Measurements from ENCODE around the gene RAB40C.

The RAB40C gene

DNA sequence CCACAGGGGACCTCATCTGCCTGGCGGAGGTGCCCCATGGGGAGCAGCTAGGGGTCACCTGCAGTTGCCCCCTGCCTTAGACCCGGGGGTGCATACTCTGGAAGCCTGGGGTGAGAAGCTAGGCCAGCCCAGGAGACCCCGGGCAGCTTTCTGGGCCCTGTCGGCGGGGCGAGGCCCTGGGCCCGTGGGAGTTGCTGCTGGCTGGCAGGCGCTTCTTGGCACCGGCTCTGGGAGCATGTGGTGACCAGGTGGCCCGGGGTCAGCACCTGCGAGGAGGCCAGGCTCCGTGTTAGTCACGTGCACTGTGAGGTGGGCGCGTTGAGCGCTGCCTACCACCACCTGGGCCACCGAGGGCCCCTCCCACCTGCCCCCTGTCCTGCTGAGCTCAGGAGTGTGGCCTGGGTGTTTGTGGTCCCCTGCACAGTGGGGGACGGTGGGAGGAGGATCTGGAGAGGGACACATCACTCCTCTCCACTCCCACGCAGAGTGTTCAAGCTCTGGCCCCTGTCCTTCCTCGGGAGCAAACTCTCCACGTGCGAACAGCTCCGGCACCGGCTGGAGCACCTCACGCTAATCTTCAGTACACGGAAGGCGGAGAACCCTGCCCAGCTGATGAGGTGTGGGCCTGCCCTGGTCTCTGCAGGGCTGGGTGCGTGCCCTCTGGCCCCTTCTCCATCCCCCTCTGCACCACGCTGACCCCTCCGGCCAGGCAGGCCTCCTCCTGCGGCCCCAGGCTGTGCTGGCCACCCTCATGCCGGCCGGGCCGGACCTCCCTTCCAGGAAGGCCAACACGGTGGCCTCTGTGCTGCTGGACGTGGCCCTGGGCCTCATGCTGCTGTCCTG is 14.3 kb upstream of the RAB40C start:
- no peak for DNase-seq

DNA sequence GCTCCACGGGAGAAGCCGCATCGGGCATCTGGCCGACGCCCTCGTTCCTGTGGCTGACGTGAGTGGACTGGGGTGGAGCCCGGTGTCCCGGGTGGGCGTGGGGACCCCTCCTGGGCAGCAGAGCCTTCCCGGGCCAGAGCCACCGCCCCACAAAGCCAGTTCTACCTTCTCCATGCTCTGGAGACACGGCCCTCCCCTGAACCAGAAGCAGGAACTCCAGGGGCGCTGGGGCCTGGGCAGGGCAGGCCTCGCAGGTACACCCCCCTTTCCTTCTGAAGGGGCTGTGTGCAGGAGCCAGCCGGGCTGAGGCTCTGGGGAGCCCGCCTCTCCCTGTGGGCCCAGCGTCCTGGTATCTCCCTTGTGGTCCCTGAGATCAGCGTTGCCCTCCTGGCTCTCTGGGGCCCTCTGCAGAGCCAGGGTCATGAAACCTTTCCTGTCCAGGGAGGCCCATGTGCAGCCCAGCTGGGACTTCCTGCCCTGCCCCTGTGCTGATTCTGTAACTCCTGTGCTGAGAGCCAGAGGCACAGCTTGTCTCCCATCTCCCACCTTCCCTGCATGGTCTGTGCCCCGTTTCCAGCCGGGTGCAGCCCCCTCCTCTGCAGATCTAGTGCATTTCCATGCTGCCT is 13.6 kb upstream of the RAB40C start:
- DNase-seq: no peak

DNA sequence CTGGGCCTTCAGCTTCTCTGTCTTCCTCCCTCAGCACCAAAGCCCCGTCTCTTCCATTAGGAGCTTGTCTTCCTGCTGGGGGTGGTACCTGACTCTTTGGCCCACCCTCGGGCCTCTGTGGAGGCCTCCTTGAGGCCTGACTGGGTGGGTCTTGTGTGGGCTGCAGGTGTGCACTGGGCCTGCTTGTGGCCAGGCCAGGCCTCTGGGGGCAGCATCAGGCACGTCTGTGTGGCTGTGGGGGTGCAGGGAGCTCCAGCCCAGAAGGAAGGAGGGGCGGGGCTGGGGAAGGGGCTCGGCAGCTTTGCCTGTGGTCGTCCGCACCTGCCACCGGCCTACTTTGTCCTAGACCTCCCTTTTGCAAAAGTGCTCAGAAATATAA is 13.1 kb upstream of the RAB40C start:
- DNase-seq: no peak

DNA sequence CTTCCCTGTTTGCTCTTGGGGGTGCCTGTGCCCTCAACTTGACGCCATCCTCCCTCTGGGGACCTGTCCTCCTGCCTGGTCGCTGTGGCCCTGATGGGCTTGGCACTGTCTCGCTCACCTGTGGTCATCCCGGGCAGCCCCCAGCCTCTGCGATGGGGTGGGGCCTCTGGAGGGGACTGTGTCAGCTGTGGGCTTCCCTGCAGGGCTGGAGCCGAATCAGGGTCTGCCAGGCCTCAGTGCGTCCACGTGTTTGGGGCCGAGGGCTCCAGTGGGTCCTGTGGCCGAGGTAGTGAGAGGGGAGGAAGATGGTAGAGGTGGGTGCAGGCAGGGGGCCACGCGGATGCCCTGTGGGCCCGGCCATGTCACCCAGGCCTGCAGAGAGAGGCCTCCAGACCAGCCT is 12.1 kb upstream of the RAB40C start:
- DNase-seq: no peak

DNA sequence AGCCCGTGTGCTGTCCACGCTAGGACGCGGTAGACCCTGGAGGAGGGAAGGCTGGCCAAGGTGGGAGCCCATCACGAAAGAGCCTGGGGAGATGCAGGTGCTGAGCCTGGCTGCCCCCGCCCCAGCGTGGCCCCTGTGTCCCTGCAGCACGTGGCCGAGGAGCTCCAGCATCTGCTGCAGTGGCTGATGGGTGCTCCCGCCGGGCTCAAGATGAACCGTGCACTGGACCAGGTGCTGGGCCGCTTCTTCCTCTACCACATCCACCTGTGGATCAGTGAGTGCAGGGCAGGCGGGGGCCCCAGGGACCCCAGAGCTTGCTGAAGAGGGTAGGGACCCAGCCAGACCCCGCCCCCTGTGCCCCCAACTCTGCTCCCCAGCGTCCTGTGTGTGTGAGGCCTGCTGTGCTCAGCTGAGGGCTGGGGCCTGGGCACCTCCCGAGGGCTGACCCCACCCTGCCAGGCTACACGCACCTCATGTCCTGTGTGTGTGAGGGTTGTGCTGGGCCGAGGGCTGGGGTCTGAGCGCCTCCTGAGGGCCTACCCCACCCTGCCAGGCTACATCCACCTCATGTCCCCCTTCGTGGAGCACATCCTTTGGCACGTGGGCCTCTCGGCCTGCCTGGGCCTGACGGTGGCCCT is 11.5 kb upstream of the RAB40C start:
- DNase-seq: no peak

DNA sequence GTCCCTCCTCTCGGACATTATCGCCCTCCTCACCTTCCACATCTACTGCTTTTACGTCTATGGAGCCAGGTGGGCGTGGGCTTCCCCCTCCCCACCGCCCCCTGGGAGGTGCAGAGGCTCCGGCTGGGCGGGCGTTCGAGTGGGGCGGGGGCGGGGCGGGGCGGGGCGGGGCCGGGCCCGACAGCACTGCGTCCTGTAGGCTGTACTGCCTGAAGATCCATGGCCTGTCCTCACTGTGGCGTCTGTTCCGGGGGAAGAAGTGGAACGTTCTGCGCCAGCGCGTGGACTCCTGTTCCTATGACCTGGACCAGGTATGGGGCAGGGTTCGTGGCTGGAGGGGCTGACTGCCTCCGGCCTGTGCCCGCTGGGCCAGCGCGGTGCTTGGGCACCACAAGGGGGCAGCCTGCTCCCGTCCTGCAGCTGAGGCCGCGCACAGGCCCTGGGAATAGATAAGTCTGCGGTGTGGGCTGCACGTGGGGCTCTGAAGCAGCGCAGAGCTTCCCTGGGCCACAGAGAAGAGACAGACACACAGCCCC is 10.9 kb upstream of the RAB40C start:
- peak; percentile 39 to 72 for DNase-seq

DNA sequence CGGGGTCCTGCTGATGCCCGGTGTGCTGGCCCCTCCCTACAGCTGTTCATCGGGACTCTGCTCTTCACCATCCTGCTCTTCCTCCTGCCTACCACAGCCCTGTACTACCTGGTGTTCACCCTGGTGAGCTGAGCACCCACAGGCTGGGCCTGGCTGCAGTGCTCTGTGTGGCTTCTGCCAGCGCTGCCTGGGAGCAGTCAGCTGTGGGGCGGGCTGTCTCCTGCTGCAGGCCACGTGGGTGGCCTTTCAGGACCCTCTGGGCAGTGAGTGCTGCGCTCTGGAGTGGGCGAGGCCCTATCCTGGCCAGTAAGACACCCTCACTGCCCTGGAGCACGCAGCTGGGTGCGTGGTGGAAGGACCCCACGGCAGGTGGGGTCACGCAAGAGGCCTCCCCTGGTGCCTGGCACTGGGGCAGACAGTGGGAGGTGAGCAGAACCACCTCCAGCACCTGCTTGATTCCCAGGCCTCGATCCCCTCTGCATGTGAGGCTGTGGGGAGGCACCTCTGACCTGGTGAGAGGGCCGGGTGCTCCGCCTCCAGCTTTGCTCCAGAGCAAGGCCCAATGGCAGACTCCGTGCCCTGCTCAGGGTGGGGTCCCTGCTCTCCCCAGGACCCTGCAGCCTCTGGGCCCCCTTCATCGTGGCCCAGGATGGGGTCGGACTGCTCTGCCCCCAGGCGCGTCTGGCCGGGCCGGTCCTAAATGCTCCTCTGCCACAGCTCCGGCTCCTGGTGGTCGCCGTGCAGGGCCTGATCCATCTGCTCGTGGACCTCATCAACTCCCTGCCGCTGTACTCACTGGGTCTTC is 9.5 kb upstream of the RAB40C start:
- DNase-seq: no peak

DNA sequence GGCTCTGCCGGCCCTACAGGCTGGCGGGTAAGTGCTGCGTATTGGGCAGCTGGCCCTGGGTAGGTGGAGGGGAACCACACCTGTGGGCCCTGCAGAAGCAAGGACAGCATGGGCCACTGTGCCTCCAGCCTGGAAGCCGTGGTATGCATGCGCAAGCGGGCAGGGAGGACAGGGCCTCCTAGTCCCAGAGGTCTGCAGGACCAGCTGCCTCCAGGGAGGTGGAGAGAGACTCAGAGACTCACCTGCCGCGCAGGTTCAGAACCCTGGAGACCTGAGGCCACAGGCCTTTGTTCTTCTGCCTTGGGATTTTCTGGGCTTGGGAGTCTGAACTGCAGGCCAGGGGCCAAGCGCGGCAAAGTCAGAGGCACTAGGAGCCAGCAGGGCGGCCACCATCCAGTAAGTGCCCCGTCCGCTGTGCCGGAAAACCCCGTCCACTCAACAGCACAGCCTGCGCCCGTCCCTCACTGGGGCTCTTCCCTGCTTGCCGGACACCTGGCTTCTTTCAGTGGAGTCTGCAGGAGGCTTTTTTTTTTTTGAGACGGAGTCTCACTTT is 8.8 kb upstream of the RAB40C start:
- DNase-seq: no peak

DNA sequence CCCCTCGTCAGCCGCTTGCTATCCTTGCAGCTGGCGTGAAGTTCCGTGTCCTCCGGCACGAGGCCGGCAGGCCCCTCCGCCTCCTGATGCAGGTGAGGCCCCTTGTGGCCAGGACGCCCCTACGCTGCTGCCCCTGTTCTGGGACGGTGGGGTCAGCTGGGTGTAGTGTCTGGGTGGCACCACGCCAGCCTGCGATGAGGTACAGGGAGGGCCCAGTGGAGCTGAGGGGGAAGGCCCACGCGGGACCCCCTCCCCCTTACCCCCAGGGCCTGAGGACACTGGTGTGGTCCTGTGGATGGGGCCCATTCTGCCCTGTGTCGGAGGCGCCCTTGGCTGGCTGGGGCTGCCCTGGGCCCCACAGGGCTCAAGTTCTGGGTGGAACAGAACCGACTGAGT is 7.7 kb upstream of the RAB40C start:
- DNase-seq: no peak

DNA sequence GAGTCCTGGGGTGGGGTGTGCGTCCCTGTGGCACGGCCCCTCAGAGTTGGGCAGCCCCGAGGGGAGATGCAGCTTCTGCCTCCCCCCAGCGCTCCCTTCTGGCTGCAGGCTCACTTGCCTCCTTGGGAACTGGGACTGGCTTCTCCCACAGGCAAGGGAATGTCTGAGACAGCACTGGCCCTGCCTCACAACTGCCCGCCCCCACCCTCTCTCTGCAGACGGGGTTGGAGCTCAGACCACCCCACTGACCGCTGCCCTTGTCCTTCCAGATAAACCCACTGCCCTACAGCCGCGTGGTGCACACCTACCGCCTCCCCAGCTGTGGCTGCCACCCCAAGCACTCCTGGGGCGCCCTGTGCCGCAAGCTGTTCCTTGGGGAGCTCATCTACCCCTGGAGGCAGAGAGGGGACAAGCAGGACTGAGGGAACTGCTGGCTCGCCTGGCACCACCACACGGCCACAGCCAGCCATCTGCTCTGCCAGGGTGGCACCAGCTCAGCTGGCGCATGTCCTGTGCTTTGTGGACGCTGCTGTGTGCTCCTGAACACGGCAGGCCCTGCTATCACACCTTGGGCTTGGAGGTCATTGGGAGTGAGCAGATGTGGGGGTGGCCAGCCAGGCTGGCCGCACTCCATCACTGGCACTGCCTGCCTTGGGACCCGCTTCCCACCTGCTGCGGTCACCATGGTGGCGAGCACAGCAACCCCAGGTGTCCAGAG is 7.1 kb upstream of the RAB40C start:
- DNase-seq: no peak

DNA sequence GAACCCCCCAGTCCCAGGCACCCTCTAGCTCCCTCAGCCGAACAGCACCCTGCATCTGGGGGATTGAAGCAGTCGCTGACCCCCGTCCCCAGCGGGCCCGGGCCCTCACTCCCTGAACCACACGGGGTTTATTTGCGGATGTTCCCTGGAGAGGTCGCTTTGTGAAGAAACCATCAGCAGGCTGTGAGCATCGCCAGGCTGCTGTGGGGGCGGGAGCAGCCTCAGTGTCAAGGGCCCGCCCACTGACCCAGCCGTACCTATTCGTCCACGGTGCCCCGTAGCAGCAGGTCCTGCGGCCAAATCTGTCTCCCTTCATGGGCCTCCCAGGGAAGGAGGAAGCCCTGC is 6.4 kb upstream of the RAB40C start:
- no peak for DNase-seq

DNA sequence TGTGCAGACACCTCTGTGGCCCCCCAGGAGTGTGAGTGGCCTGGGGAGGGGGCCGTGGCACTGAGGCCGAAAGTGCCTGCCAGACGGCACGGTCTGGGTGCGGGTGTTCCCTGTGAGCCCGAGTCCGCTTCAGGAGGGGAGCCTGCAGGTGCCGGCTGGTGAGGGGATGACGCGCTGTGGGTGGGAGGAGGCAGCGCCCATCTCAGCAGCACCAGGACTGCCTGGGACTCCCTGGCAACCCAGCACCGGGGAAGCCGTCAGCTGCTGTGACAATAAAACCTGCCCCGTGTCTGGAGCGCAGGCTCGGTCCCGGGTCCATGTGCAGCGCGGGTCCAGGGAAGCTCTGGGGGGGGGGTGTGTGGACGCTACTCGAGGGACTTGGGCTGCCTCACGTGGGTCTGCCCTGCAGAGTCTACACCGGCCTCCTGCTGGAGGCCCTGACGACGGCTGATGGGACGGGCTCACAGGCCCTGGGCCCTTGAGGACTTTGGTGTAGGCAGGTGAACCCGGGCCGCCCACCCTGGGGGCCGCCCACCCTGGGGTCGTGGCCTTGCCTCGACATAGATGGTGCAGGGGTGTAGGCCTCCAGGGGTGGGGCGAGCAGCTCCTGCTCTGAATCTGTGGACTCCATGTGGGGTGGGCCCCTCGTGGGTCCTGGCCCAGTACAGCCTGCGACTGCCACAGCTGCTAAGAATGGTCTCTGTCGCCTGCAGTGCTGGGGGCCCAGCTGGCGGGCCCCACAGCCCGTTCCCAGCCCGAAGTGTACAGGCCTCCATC is 5.9 kb upstream of the RAB40C start:
- no peak for DNase-seq

DNA sequence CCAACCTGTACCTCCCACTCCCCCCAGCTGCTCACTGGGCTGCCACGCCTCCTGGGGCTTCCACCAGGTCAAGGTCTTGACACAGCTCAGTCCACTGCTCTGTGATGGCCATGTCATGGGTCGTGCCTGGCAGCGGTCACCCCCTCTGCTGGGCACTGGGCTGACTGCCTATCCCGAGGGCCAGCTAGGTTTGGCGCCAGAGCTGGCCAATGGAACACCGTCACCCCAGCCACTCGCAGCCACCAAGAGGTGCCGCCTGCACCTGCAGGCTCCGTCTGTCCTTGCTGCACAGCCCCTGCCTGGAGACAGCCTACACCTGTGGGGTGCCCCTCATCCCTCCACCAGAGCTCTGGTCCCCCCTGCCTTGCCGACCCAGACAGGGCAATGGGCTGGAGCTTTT is 4.5 kb upstream of the RAB40C start:
- DNase-seq: no peak

DNA sequence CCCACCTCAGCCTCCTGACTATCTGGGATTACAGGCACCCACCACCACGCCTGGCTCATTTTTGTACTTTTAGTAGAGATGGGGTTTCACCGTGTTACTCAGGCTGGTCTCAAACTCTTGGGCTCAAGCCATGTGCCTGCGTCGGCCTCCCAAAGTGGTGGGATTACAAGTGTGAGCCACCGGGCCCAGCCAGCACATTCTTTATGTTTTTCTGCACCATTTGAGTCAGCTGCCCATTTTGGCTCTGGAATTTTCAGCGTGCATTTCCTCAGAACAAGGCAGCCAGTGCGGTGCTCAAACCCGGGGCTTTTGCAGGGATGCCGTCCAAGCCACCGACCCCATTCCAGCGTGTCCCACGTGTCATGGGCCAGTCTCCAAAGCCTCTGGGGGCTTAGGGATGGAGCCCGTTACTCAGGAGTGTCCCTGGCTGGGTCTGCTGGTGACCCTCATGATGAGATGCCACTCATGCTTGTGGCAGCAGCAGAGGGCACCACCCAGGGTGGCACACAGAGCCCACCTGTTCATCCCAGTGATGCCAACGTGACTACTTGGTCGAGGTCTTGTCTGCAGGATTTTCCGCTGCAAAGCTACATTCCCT is 3.7 kb upstream of the RAB40C start:
- DNase-seq: no peak

DNA sequence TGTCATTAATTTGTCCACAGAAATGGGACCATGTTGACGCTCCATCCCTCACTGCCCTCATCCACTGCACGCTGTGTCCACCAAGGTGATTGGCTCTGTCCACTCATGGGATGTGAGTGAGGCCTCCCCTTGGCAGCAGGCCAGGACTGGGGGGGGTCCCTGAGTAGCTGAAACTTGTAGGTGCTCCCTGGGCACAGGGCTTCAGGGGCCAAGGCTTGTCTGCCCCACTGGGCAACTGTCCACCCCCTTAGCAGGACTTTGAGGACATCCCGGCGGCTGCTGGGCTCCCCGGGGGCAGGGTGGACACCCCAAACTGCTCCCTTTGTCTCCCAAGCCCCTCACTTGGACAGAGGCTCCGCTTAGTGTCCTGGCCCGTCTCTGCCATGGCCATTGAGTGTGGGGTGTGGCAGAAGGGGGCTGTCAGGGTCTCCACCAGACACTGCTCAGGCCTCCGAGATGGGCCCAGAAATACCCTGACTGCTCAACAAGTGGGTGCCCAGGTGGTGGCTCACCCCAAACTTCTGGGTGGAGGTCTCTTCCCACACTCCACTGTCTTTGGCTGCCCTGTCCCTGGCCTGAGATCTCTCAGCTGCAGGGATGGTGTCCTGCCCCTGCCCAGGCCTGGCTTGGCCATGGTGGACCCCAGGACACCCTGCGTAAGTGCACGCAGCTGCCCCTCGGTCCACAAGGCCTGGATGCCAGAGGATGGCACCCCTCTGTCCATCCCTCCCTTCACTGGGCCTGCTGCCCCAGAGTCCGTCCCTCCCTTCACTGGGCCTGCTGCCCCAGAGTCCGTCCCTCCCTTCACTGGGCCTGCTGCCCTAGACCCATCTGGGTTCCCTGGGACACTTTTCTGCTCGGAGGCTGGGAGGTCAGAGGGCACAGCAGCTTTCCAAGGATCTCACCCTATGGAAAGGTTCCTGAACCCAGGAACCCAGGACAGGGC is 2.9 kb upstream of the RAB40C start:
- no peak for DNase-seq

DNA sequence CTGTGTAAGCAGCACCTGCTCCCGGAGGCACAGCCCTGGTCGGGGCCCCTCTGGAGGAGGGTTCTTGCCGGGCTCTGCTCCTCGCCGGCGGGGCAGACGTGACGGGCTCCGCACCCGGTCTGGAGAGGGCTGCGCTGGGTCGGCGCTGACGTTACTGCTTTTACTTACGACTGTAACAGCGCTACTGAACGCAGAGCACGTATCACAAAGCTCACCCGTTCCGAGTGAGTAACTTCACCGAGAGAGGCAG is 1.3 kb upstream of the RAB40C start:
- DNase-seq: no peak

DNA sequence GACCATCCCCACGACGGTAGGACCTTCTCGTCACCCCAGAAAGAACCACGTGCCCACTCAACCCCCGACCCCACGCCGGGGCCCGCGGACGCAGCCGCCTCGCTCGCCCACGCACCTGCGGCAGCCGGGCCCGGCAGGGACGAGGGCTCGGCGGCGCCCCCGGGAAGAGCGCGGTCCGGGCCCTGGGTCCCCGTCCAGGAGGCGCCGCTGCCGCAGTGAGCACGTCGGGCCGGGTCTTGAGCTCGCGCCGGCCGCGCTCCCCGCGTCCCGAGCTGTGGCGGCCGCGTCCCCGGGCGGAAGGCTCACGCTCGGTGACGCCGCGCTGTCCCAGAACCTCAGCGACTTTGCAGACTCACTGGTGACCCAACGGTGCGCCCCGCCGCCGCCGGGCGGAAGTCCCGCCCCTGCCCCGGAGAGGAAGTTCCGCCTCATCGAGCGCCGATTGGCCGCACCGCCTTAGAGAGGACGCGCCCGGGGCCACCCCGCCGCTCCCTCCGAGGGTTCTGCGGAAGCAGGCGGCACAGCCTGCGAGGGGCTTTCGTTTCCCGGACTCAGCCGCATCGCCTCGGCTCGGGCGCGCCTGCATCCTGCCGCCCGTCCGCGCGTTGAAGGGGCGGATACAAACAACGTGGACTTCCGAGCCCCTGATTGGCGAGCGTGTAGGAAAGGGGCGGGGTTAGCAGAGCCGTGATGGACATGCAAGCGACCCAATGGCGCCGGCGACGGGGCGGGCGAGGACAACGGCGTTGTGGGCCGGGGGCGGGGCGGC is 793 bp upstream of the RAB40C start:
- DNase-seq: peak; percentile 94 to 100

DNA sequence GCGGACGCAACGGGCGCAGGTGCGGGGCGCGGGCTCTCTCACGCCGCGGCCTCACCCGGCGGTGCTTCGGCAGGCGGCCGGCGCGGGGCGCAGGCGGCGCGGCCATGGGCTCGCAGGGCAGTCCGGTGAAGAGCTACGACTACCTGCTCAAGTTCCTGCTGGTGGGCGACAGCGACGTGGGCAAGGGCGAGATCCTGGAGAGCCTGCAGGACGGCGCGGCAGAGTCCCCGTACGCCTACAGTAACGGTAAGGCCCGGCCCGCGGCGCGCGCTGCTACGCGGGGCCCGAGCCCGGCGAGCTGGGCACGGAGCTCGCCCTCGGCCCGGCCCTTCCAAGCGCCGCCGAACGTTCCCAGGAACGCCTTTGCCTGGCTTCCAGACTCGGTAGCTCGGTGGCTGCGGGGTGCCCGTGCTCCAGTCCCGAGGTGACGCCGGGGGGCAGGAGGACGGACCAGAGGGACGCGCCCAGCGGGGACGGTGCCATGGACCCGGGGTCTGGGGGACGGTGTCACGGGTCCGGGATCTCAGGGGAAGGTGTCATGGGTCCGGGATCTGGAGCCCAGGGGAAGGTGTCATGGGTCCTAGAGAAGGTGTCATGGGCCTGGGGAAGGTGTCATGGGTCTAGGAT is 435 bp downstream of the RAB40C start:
- no peak for DNase-seq

DNA sequence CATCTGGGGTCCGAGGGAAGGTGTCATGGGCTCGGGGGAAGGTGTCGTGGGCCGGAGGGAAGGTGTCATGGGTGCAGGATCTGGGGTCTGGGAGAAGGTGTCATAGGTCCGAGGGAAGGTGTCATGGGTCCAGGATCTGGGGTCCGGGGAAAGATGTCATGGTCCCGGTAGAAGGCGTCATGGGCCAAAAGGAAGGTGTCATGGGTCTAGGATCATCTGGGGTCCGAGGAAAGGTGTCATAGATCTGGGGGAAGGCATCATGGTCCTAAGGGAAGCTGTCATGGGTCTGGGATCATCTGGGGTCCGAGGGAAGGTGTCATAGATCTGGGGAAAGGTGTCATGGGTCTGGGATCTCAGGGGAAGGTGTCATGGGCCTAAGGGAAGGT is 942 bp downstream of the RAB40C start:
- DNase-seq: no peak
